Nephron (organoid): ENCODE results near the gene CD300LB.

ENCODE experiments used
- H3K27ac Mint-ChIP-seq, 3 experiments: 2 replicates each; pipeline ENCODE4 v1.8.0; 2020; ENCODE audit warnings: mixed read lengths in 3 of 3, mild to moderate bottlenecking in 2 of 3, moderate library complexity in 1 of 3
- H3K27me3 Mint-ChIP-seq: 2 replicates; pipeline ENCODE4 v1.8.0; 2021; ENCODE audit warnings: low read depth, mild to moderate bottlenecking, moderate library complexity, mixed read lengths
- H3K36me3 Mint-ChIP-seq: 2 replicates; pipeline ENCODE4 v1.8.0; 2020; ENCODE audit warnings: low read depth, mixed read lengths
- H3K4me1 Mint-ChIP-seq: 2 replicates; pipeline ENCODE4 v1.8.0; 2020; ENCODE audit warnings: mixed read lengths
- H3K4me3 Mint-ChIP-seq, 3 experiments: 2 replicates each; pipeline ENCODE4 v1.8.0; 2020; ENCODE audit warnings: mild to moderate bottlenecking in 3 of 3, mixed read lengths in 3 of 3, moderate library complexity in 2 of 3
- H3K9me3 Mint-ChIP-seq: 2 replicates; pipeline ENCODE4 v1.8.0; 2020; ENCODE audit warnings: mixed read lengths
- TF ChIP-seq, protein P1 (sequence below), 3 experiments: fragments of 200-600 bp; sonication (generic); IDR thresholded peaks; one replicate each; pipeline ENCODE4 v1.5.0; 2021; ENCODE audit warnings: antibody characterized with exemption in 3 of 3; ENCODE audit not compliant: unreplicated experiment in 3 of 3

Gene CD300LB

DNA sequence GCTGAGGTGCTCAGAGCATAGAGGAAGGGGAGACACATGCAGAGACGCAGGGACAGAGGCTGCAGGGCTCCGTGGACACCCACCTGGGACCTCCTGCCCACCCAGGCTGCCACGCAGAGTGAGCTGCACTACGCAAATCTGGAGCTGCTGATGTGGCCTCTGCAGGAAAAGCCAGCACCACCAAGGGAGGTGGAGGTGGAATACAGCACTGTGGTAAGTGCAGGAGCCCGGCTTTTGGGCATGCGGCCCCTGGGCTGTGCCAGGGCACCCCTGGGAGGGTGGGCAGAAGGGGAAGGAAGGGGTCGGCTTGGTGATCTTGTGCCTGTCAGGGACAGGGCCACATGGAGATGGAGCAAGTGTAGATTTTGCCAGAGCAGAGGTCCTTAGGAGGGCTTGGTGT, 49.7 kb downstream of the CD300LB start:
- TF ChIP-seq, protein P1, sequence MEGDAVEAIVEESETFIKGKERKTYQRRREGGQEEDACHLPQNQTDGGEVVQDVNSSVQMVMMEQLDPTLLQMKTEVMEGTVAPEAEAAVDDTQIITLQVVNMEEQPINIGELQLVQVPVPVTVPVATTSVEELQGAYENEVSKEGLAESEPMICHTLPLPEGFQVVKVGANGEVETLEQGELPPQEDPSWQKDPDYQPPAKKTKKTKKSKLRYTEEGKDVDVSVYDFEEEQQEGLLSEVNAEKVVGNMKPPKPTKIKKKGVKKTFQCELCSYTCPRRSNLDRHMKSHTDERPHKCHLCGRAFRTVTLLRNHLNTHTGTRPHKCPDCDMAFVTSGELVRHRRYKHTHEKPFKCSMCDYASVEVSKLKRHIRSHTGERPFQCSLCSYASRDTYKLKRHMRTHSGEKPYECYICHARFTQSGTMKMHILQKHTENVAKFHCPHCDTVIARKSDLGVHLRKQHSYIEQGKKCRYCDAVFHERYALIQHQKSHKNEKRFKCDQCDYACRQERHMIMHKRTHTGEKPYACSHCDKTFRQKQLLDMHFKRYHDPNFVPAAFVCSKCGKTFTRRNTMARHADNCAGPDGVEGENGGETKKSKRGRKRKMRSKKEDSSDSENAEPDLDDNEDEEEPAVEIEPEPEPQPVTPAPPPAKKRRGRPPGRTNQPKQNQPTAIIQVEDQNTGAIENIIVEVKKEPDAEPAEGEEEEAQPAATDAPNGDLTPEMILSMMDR (IDR thresholded peaks at IDR 0.05; ENCODE audit: unreplicated experiment in 3 of 3) = no peak
- no peaks in the 10 kb centered on the region for H3K9me3 Mint-ChIP-seq
- no peak overlapping the region for H3K4me3 Mint-ChIP-seq
- no peaks in the 10 kb centered on the region for H3K4me1 Mint-ChIP-seq
- no peaks in the 10 kb centered on the region for H3K36me3 Mint-ChIP-seq
- no peak overlapping the region for H3K27ac Mint-ChIP-seq
- H3K27me3 Mint-ChIP-seq = peaks cover 62% of the 10 kb centered on the region

DNA sequence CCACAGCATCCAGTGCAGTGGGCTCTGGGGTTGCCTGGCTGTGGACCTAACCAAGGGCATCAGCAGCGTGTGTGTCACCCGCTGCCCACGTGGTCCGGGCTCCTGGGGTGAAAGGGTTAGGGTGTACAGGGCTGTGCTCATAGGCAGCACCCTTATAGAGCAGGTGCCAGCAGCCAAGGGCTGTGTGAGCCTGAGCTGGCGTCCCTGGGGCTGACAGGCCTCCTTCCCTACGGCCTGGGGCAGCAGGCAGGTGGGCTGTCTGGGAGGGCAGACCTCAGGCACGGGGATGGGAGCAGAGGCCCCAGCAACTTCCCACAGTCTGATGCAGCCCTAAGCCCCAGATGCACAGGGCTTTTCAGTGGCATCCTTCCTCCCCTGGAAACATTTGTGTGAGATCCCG, 51.0 kb downstream of the CD300LB start:
- TF ChIP-seq, protein P1 (IDR thresholded peaks at IDR 0.05; ENCODE audit: unreplicated experiment in 3 of 3) = no peak
- Mint-ChIP-seq H3K4me1 (no peaks in the 10 kb centered on the region), H3K36me3 (no peaks in the 10 kb centered on the region), H3K27me3 (peaks cover 57% of the 10 kb centered on the region), H3K4me3 (no peak overlapping the region), H3K9me3 (peaks cover 4% of the 10 kb centered on the region), H3K27ac (no peak overlapping the region)

DNA sequence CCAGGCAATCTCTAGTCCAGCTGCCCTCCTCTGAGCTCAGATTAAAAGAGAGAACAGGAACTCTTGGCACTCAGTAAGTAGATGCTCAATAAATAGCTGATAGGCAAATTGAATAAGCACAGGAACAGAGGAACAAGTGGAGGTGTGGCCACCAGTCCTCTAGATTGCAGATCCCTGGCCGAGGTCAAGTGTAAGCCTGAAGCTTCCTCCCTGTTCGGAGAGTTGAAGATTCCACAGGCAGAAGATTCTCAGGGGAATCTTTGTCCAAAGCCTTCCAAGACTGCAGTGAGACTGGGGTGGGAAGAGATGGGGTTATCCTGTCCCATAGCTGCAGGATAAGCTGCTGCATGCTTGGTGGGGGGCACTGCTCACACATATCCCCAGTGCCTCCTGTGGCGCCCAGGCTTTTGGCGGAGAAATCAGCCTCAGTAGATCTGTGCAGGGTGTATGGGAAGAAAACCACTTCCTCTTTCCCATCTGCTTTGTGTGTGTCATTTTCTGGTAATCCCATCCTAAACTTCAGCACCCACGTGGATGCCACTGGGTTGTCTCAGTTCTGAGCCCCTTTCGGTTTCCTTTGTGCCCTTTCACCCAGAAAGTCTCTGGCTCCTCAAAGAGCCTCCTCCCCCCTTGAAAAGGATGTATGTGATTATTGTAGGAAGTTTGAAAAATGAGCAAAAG, 52.7 kb downstream of the CD300LB start:
- H3K27me3 Mint-ChIP-seq = peaks cover 61% of the 10 kb centered on the region
- no peak overlapping the region for H3K4me3 Mint-ChIP-seq
- no peaks in the 10 kb centered on the region for H3K4me1 Mint-ChIP-seq
- H3K27ac Mint-ChIP-seq = no peak overlapping the region
- H3K9me3 Mint-ChIP-seq = peaks cover 8% of the 10 kb centered on the region
- no peaks in the 10 kb centered on the region for H3K36me3 Mint-ChIP-seq
- TF ChIP-seq, protein P1 (IDR thresholded peaks at IDR 0.05; ENCODE audit: unreplicated experiment in 3 of 3) = no peak

DNA sequence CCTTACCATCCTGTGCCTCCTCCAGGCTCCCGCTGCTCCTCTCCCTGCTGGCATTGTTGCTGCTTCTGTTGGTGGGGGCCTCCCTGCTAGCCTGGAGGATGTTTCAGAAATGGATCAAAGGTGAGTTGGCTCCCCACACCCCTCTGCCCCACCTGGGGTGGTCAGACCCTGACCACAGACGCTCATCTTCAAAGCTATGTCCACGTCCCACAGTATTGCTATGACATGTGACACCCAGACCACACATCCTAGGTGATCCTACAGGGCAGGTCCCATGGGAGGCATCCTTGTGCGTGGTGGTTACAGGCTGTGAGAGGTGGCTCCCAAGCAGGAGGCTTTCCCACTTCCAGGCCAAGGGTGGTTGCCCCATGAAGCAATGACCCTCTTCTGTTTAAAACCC, 53.9 kb downstream of the CD300LB start:
- Mint-ChIP-seq H3K4me1 (no peaks in the 10 kb centered on the region), H3K36me3 (no peaks in the 10 kb centered on the region), H3K9me3 (peaks cover 8% of the 10 kb centered on the region), H3K27me3 (peaks cover 51% of the 10 kb centered on the region), H3K4me3 (no peak overlapping the region), H3K27ac (no peak overlapping the region)
- TF ChIP-seq, protein P1 (IDR thresholded peaks at IDR 0.05; ENCODE audit: unreplicated experiment in 3 of 3) = no peak

DNA sequence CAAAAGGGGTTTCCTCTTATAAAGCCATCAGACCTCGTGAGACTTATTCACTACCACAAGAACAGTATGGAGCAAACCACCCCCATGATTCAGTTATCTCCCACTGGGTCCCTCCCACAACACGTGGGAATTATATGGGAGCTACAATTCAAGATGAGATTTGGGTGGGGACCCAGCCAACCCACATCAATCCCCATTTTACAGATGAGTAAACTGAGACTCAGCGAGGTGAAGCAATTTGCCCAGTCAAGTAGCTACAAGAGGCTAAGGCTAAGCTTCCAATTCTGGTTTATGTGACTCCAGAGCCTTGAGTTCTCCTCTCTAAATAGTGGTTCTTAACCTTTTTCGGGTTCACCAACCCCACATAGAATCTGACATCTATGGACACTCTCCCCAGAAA, 56.1 kb downstream of the CD300LB start:
- H3K4me1 Mint-ChIP-seq = no peaks in the 10 kb centered on the region
- peaks cover 34% of the 10 kb centered on the region for H3K27me3 Mint-ChIP-seq
- H3K4me3 Mint-ChIP-seq = no peak overlapping the region
- H3K27ac Mint-ChIP-seq = no peak overlapping the region
- TF ChIP-seq, protein P1 (IDR thresholded peaks at IDR 0.05; ENCODE audit: unreplicated experiment in 3 of 3) = no peak
- H3K36me3 Mint-ChIP-seq = no peaks in the 10 kb centered on the region
- peaks cover 8% of the 10 kb centered on the region for H3K9me3 Mint-ChIP-seq
